ENCODE data around the gene DNAH9.

DNA sequence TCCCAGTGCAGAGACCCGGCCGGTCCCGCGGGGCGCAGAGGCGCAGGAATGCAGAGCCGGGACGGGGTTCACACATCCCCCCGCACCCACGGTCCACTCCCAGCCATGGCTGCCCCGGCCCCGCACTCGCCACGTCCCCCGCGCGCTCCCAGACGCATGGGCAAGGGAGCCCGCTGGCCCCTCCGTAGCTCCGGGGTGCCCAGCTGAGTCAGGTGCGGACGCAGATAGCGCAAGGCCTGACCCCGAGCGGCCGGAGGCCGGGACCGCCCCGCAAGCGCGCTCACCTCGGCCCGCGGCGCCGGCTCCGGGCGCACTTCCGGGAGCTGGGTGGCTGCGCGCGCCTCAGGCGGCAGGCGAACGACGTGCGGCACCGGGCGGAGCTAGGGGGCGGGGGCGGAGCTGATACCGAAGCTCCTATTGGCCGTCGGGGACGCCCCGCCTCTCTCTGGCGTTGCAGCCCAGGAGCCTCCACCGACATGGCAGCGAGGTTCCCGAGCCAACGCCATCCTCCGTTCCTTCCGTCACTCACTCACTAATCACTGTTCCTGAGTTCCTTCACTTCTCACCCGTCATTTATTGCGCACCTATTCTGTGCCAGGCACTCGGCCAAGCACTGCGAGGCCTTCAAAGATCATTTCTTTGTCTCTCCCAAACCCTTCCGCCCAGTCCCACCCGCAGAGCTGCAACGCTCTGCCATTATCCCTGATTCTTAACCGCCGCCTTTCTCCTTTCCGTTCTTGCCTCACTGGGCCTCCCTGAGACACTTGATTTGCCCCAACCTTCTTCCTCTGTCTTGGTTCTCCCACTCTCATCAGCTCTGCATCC, 399.1 kb downstream of the DNAH9 start, which contains the start of gene ZNF18:
- TF ChIP-seq, protein P1, sequence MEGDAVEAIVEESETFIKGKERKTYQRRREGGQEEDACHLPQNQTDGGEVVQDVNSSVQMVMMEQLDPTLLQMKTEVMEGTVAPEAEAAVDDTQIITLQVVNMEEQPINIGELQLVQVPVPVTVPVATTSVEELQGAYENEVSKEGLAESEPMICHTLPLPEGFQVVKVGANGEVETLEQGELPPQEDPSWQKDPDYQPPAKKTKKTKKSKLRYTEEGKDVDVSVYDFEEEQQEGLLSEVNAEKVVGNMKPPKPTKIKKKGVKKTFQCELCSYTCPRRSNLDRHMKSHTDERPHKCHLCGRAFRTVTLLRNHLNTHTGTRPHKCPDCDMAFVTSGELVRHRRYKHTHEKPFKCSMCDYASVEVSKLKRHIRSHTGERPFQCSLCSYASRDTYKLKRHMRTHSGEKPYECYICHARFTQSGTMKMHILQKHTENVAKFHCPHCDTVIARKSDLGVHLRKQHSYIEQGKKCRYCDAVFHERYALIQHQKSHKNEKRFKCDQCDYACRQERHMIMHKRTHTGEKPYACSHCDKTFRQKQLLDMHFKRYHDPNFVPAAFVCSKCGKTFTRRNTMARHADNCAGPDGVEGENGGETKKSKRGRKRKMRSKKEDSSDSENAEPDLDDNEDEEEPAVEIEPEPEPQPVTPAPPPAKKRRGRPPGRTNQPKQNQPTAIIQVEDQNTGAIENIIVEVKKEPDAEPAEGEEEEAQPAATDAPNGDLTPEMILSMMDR (IDR thresholded peaks at IDR 0.05; ENCODE audit: insufficient read depth, low read length): no peak
- peak; percentile 63; the same call in 1 of the 2 replicates for TF ChIP-seq POLR2AphosphoS5 (IDR thresholded peaks at IDR 0.05; ENCODE audit: low read depth)
- TF ChIP-seq REST (IDR thresholded peaks at IDR 0.05; ENCODE audit: insufficient replicate concordance, low read depth): peak; percentile 14
- no peak for TF ChIP-seq SPI1 (IDR thresholded peaks at IDR 0.05; ENCODE audit: borderline replicate concordance, low read depth)
